Astrocyte (in vitro differentiated cells and primary cell): ENCODE measurements around the gene ZNF75A. TPM values are rescaled to one million over a fixed set of nuclear protein-coding genes. Genes with fewer than 3 reads are reported as not detected.

Experiments
- DNase-seq: peaks from one replicate; pipeline ENCODE4 v3.0.0-alpha.2; 2010; ENCODE audit warnings: low read depth
- FAIRE-seq: peaks from 2 replicates; lab custom pipeline; 2011; peaks lifted over from hg19 to GRCh38; lab: Jason Lieb, UNC
- H2AFZ ChIP-seq: 2 replicates; pipeline ENCODE4 v1.6.0; 2012; ENCODE audit warnings: low read depth, low read length, inconsistent platforms
- H3K27ac ChIP-seq: 2 replicates; pipeline ENCODE4 v1.5.1; 2011; ENCODE audit warnings: low read depth, low read length, inconsistent platforms
- H3K27me3 ChIP-seq: 2 replicates; pipeline ENCODE4 v1.6.0; 2011; ENCODE audit warnings: low read length, inconsistent platforms; ENCODE audit not compliant: insufficient read depth
- H3K36me3 ChIP-seq: 2 replicates; pipeline ENCODE4 v1.5.1; 2011; ENCODE audit warnings: low read length, inconsistent platforms; ENCODE audit not compliant: insufficient read depth
- H3K4me1 ChIP-seq: 2 replicates; pipeline ENCODE4 v1.5.1; 2011; ENCODE audit warnings: low read length, inconsistent platforms; ENCODE audit not compliant: insufficient read depth
- H3K4me2 ChIP-seq: 2 replicates; pipeline ENCODE4 v1.6.0; 2012; ENCODE audit warnings: low read length, inconsistent platforms
- H3K4me3 ChIP-seq: 2 replicates; pipeline ENCODE4 v1.5.1; 2011; ENCODE audit warnings: low read depth, mild to moderate bottlenecking, low read length, inconsistent platforms; ENCODE audit not compliant: insufficient read depth
- H3K79me2 ChIP-seq: 2 replicates; pipeline ENCODE4 v1.6.0; 2012; ENCODE audit warnings: mild to moderate bottlenecking, low read length, inconsistent platforms; ENCODE audit not compliant: insufficient read depth
- H3K9ac ChIP-seq: 2 replicates; pipeline ENCODE4 v1.6.0; 2012; ENCODE audit warnings: mild to moderate bottlenecking, low read length, inconsistent platforms
- H3K9me3 ChIP-seq: 2 replicates; pipeline ENCODE4 v1.5.1; 2012; ENCODE audit warnings: low read depth, mild to moderate bottlenecking, low read length, inconsistent platforms; ENCODE audit not compliant: insufficient read depth
- H4K20me1 ChIP-seq: 2 replicates; pipeline ENCODE4 v1.6.0; 2012; ENCODE audit warnings: low read length, inconsistent platforms; ENCODE audit not compliant: insufficient read depth
- H3K27ac Mint-ChIP-seq: one replicate; pipeline ENCODE4 v1.8.0; 2021; ENCODE audit warnings: mild to moderate bottlenecking, mixed read lengths; ENCODE audit not compliant: unreplicated experiment
- H3K27me3 Mint-ChIP-seq: one replicate; pipeline ENCODE4 v1.8.0; 2021; ENCODE audit warnings: low read depth, mixed read lengths; ENCODE audit not compliant: unreplicated experiment
- H3K36me3 Mint-ChIP-seq: one replicate; pipeline ENCODE4 v1.8.0; 2021; ENCODE audit warnings: low read depth, mixed read lengths; ENCODE audit not compliant: unreplicated experiment
- H3K4me1 Mint-ChIP-seq: one replicate; pipeline ENCODE4 v1.8.0; 2021; ENCODE audit warnings: low read depth, mixed read lengths; ENCODE audit not compliant: unreplicated experiment
- H3K4me3 Mint-ChIP-seq: one replicate; pipeline ENCODE4 v1.8.0; 2021; ENCODE audit warnings: mild to moderate bottlenecking, moderate library complexity, mixed read lengths; ENCODE audit not compliant: unreplicated experiment
- H3K9me3 Mint-ChIP-seq: one replicate; pipeline ENCODE4 v1.8.0; 2021; ENCODE audit warnings: mild to moderate bottlenecking, mixed read lengths; ENCODE audit not compliant: unreplicated experiment
- EZH2 ChIP-seq: IDR thresholded peaks from 2 replicates; pipeline ENCODE4 v1.6.1; 2012; ENCODE audit warnings: mild to moderate bottlenecking, low read length, inconsistent platforms; ENCODE audit not compliant: insufficient read depth
- total RNA-seq: library from RNA; stranded (reverse); gene quantifications from 2 replicates; pipeline ENCODE4 v1.2.1, GENCODE V29; 2021
- TF ChIP-seq, protein P1 (sequence below): IDR thresholded peaks from 2 replicates; pipeline ENCODE4 v1.5.1; 2011; ENCODE audit warnings: low read depth, mild to moderate bottlenecking, inconsistent platforms, low read length, moderate library complexity; ENCODE audit not compliant: insufficient read depth

The ZNF75A gene
- total RNA-seq, 1 donor from 2014 or later: 30.5 TPM

DNA sequence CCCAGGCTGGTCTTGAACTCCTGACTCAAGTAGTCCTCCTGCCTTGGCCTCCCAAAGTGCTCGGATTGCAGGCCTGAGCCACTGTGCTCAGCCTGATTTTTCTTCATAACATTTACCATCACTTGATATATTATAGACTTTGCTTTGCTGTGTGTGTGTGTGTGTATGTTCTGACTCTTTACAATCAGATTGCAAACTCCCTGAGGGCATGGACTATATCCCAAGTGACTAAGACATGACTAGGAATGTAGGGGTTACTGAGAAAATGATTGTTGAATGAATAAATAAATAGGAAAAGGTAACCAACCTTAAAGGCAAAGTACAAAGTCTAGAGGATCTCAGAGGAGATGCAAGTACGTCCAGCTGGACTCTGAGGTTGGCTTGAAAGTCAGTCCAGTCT is 40.7 kb downstream of the ZNF75A start:
- Mint-ChIP-seq H3K36me3 (no peaks in the 10 kb centered on the region), H3K27me3 (peaks cover 24% of the 10 kb centered on the region), H3K4me3 (no peak overlapping the region), H3K9me3 (peaks cover 6% of the 10 kb centered on the region), H3K4me1 (no peaks in the 10 kb centered on the region), H3K27ac (no peak overlapping the region)
- H4K20me1 ChIP-seq: no peaks in the 10 kb centered on the region
- FAIRE-seq (no peak), DNase-seq (no peak)
- no peaks in the 10 kb centered on the region for H3K27me3 ChIP-seq
- H3K4me3 ChIP-seq: no peak overlapping the region
- no peaks in the 10 kb centered on the region for H3K79me2 ChIP-seq
- H3K36me3 ChIP-seq: no peaks in the 10 kb centered on the region
- TF ChIP-seq EZH2: no peak
- TF ChIP-seq, protein P1, sequence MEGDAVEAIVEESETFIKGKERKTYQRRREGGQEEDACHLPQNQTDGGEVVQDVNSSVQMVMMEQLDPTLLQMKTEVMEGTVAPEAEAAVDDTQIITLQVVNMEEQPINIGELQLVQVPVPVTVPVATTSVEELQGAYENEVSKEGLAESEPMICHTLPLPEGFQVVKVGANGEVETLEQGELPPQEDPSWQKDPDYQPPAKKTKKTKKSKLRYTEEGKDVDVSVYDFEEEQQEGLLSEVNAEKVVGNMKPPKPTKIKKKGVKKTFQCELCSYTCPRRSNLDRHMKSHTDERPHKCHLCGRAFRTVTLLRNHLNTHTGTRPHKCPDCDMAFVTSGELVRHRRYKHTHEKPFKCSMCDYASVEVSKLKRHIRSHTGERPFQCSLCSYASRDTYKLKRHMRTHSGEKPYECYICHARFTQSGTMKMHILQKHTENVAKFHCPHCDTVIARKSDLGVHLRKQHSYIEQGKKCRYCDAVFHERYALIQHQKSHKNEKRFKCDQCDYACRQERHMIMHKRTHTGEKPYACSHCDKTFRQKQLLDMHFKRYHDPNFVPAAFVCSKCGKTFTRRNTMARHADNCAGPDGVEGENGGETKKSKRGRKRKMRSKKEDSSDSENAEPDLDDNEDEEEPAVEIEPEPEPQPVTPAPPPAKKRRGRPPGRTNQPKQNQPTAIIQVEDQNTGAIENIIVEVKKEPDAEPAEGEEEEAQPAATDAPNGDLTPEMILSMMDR: no peak
- no peak overlapping the region for H3K27ac ChIP-seq
- H3K9ac ChIP-seq: no peak overlapping the region
- H3K4me1 ChIP-seq: no peaks in the 10 kb centered on the region
- no peak overlapping the region for H2AFZ ChIP-seq
- no peak overlapping the region for H3K4me2 ChIP-seq
- no peaks in the 10 kb centered on the region for H3K9me3 ChIP-seq

DNA sequence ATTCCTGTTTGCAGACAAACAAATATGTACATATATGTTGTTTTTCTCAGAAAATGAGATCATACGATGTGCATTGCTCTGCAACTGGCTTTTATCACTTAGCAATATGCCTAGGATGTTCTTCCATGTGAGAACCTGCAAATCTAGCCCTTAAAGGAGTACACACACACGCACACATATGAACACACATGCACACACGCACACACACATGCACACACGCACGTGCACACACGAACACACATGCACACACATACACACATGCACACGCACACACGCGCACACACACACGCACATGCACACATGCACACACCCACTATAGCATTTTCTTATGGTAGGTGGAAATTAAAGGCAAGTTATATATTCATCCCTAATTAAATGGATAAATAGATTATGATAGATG is 42.3 kb downstream of the ZNF75A start:
- no peaks in the 10 kb centered on the region for H4K20me1 ChIP-seq
- no peak overlapping the region for H3K4me3 ChIP-seq
- no peak for FAIRE-seq
- Mint-ChIP-seq H3K27me3 (peaks cover 20% of the 10 kb centered on the region), H3K27ac (no peak overlapping the region), H3K9me3 (peaks cover 6% of the 10 kb centered on the region), H3K36me3 (no peaks in the 10 kb centered on the region), H3K4me1 (no peaks in the 10 kb centered on the region), H3K4me3 (no peak overlapping the region)
- no peaks in the 10 kb centered on the region for H3K36me3 ChIP-seq
- no peaks in the 10 kb centered on the region for H3K79me2 ChIP-seq
- H3K9me3 ChIP-seq: no peaks in the 10 kb centered on the region
- DNase-seq: no peak
- H2AFZ ChIP-seq: no peak overlapping the region
- no peaks in the 10 kb centered on the region for H3K4me1 ChIP-seq
- H3K27me3 ChIP-seq: no peaks in the 10 kb centered on the region
- H3K4me2 ChIP-seq: no peak overlapping the region
- H3K9ac ChIP-seq: no peak overlapping the region
- H3K27ac ChIP-seq: no peak overlapping the region
- no peak for TF ChIP-seq EZH2
- TF ChIP-seq, protein P1: no peak

DNA sequence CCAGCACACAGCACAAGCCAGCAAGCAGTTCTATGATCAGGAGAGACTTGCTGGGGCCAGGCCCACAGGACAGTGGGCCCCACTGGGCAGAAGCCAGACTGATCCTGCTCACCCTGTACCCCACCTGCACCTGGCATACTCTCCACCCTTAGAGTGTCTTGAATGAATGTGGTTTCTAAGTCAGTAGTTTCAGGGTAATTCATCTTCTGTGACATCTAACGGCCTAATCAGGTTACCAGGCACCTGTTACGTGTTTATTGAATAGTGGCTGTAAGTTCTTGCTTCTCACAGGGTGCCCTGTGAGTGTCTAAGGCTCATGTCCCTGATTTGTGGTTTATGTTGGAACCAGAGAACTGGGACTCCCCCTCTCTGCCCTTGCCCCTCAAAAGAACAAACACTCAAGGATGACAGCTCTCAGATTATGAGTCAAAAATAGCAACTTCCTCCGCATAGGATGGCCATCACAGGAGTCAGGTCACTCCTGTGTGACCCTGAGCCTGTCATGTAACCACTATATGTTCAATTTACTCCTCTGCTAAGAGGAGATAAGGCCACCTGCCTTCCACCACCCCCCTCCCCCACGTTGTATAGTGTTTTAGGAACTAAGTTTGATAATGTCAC is 43.4 kb downstream of the ZNF75A start:
- FAIRE-seq (no peak), DNase-seq (no peak)
- Mint-ChIP-seq H3K27me3 (peaks cover 21% of the 10 kb centered on the region), H3K4me1 (no peaks in the 10 kb centered on the region), H3K4me3 (no peak overlapping the region), H3K9me3 (peaks cover 4% of the 10 kb centered on the region), H3K27ac (no peak overlapping the region), H3K36me3 (no peaks in the 10 kb centered on the region)
- TF ChIP-seq, protein P1: no peak
- no peak for TF ChIP-seq EZH2
- Histone ChIP-seq H3K27me3 (no peaks in the 10 kb centered on the region), H3K4me2 (no peak overlapping the region), H3K4me3 (no peak overlapping the region), H3K27ac (no peak overlapping the region), H3K9ac (no peak overlapping the region), H3K79me2 (no peaks in the 10 kb centered on the region), H3K9me3 (no peaks in the 10 kb centered on the region), H3K4me1 (no peaks in the 10 kb centered on the region), H4K20me1 (no peaks in the 10 kb centered on the region), H3K36me3 (no peaks in the 10 kb centered on the region), H2AFZ (no peak overlapping the region)
